ENCODE data around the gene HABP4.

The HABP4 gene

GRCh38 chr9:96484521-96484931 is 34.6 kb downstream of the HABP4 start:
- TF ChIP-seq CTCF (IDR thresholded peaks at IDR 0.05; ENCODE audit: control insufficient read depth, extremely low read depth, insufficient read depth) = no peak
- no peak for DNase-seq (ENCODE audit: low read depth)

GRCh38 chr9:96485280-96485679 is 35.3 kb downstream of the HABP4 start:
- no peak for TF ChIP-seq CTCF (IDR thresholded peaks at IDR 0.05; ENCODE audit: control insufficient read depth, extremely low read depth, insufficient read depth)
- DNase-seq (ENCODE audit: low read depth) = no peak
- no peak overlapping the region for H3K4me3 ChIP-seq (ENCODE audit: low read depth, low read length)

More at GRCh38 chr9:96484521-96484931, 34.6 kb downstream of the HABP4 start:
- no peak overlapping the region for H3K4me3 ChIP-seq (ENCODE audit: low read depth, low read length)

DNA sequence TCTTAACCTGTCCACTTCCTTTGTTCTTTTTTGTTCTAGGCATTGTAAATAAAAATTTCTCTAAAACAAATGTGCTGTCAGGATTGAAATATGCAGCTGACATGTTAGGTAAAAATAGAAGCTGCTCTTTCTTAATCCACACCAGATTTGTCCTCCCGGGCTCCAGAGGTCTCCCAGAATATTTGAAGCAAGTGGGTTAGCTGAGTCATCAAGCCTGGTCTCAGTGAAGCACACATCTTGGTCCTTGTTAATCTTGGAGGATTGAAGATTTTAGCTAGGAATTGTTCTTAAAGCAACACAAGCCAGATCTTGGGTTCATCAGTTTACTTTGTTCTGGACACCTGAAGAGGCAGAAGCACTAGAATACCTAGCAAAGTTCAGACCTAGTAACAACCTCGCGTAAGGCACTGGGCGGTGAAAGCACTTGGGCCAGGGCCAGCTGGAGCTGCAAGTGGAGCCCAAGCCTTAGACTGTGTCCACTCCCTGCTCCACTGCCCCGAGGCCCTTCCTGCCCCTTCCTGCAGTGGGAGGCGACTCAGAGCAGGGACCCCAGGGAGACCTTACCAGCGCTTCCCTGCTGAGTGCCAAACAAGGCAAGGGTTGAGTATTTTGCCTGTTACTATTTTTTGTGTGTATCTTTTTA is 36.5 kb downstream of the HABP4 start:
- H3K4me3 ChIP-seq (ENCODE audit: low read depth, low read length) = no peak overlapping the region
- DNase-seq (ENCODE audit: low read depth) = no peak
- TF ChIP-seq CTCF (IDR thresholded peaks at IDR 0.05; ENCODE audit: control insufficient read depth, extremely low read depth, insufficient read depth) = no peak

DNA sequence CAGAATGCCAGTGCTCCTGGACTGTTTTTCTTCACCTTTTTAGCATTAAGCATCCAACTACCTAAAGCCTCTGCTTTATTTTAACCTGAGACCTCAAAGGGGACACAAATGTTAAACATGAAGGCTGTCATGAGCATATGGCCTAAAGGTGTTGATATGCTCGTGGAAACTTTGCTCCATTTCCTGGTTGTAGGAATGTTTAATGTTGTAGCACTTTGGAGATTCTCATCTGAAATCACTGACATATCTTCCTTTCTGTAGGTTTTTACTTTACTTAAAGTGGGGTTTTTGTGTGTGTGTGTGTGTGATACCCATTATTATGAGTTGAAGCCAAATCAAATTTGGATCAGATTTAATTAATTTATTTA is 37.0 kb downstream of the HABP4 start:
- TF ChIP-seq CTCF (IDR thresholded peaks at IDR 0.05; ENCODE audit: control insufficient read depth, extremely low read depth, insufficient read depth) = no peak
- no peak overlapping the region for H3K4me3 ChIP-seq (ENCODE audit: low read depth, low read length)
- no peak for DNase-seq (ENCODE audit: low read depth)

GRCh38 chr9:96487949-96488348 is 38.0 kb downstream of the HABP4 start:
- DNase-seq (ENCODE audit: low read depth) = no peak
- H3K4me3 ChIP-seq (ENCODE audit: low read depth, low read length) = no peak overlapping the region
- TF ChIP-seq CTCF (IDR thresholded peaks at IDR 0.05; ENCODE audit: control insufficient read depth, extremely low read depth, insufficient read depth) = no peak

- no peak overlapping the region for H3K4me3 ChIP-seq (ENCODE audit: low read depth, low read length)
- no peak for TF ChIP-seq CTCF (IDR thresholded peaks at IDR 0.05; ENCODE audit: control insufficient read depth, extremely low read depth, insufficient read depth)
- DNase-seq (ENCODE audit: low read depth) = no peak
Measured at GRCh38 chr9:96489482-96489979, 39.6 kb downstream of the HABP4 start.

DNA sequence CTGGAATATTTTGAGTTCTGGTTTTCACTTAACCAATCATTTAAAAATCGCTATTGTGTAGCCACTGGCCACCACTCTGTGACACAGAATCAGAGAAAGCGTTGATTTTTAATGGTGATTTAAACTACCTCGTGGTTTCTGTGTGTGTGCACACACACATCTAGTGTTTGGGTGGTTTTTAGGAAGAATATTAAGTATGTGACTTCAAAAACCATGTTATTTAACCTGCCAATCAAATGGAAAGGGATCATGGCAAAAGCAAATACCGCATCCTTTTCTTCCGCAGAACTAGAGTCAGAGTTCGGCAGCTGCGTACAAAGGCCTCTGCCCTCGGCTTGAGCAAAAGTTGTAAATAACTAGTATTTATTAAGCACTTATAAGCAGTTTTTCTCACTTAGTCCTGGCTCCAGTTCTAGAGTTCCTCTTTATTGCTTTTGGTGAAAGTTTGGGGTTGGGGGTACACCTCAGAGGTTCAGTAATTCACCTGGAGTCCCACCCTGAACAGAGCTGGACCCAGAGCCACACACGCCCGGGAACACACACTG is 40.6 kb downstream of the HABP4 start:
- no peak for TF ChIP-seq CTCF (IDR thresholded peaks at IDR 0.05; ENCODE audit: control insufficient read depth, extremely low read depth, insufficient read depth)
- no peak overlapping the region for H3K4me3 ChIP-seq (ENCODE audit: low read depth, low read length)
- no peak for DNase-seq (ENCODE audit: low read depth)

All from LNCaP clone FGC (cell line).